Uterus (tissue), 4 donors: ENCODE measurements around the gene KRTAP10-2. TPM values are rescaled to one million over a fixed set of nuclear protein-coding genes. Genes with fewer than 3 reads are reported as not detected.

Experiments used
- DNase-seq, 2 donors: peaks; one replicate each; pipeline ENCODE4 v3.0.0-alpha.2; 2019 to 2020
- H3K27ac ChIP-seq, 2 donors: fragments of 200-600 bp; sonication (generic); 1 replicate in 1 of 2; 2 replicates in 1 of 2; pipeline ENCODE4 v1.5.1; 2016 to 2018
- H3K27me3 ChIP-seq, 2 donors: fragments of 200-600 bp; sonication (generic); one replicate each; pipeline ENCODE4 v1.5.1; 2018 to 2019; ENCODE audit warnings: control low read depth in 1 of 2
- H3K36me3 ChIP-seq, 2 donors: fragments of 200-600 bp; sonication (generic); one replicate each; pipeline ENCODE4 v1.5.1; 2019; ENCODE audit warnings: control low read depth in 1 of 2
- H3K4me1 ChIP-seq, 2 donors: fragments of 200-600 bp; sonication (generic); one replicate each; pipeline ENCODE4 v1.5.1; 2018 to 2019; ENCODE audit warnings: control low read depth in 1 of 2
- H3K4me3 ChIP-seq, 2 donors: fragments of 200-600 bp; sonication (generic); 1 replicate in 1 of 2; 2 replicates in 1 of 2; pipeline ENCODE4 v1.5.1; 2018 to 2019; ENCODE audit warnings: mild to moderate bottlenecking in 1 of 2
- H3K9me3 ChIP-seq, 2 donors: fragments of 200-600 bp; sonication (generic); one replicate each; pipeline ENCODE4 v1.5.1; 2019; ENCODE audit warnings: control low read depth in 1 of 2
- CTCF ChIP-seq, 4 experiments: fragments of 200-600 bp in 2 of 4; fragments of 450-650 bp in 2 of 4; sonication (generic) in 2 of 4; IDR thresholded peaks; one replicate each; pipeline ENCODE4 v1.5.1; 2016 to 2019; ENCODE audit warnings: antibody characterized with exemption in 4 of 4, mild to moderate bottlenecking in 2 of 4, moderate library complexity in 1 of 4
- POLR2A ChIP-seq, 2 donors: fragments of 450-650 bp; IDR thresholded peaks; one replicate each; pipeline ENCODE4 v1.6.1; 2016; ENCODE audit warnings: antibody characterized with exemption in 2 of 2, mild to moderate bottlenecking in 1 of 2, moderate library complexity in 1 of 2
- intact Hi-C: fragments of 100-400 bp; cut with DNase I; formaldehyde crosslinking; loops from one replicate; pipeline ENCODE4 v1.15.1; 2023; ENCODE audit warnings: low total_unique reads
- total RNA-seq, 4 donors: library from RNA; depleted of rRNA in 3 of 4; stranded (reverse); fragments of >200 nt in 3 of 4; gene quantifications; one replicate each; pipeline versions ENCODE4 v1.1.0 to v1.2.4, GENCODE V29; 2014 to 2023
- donor health status: DM: yes; HTN: yes; CAD: no.

Gene KRTAP10-2
- total RNA-seq, 4 donors from 2014 or later, result not detected

GRCh38 chr21:44533121-44533890, 18.0 kb downstream of the KRTAP10-2 start:
- peak; percentile 4 to 11 for DNase-seq
- no peaks in the 10 kb centered on the region for H3K36me3 ChIP-seq
- H3K27ac ChIP-seq, result no peak overlapping the region
- no peaks in the 10 kb centered on the region for H3K9me3 ChIP-seq
- intact Hi-C loops, result no loop called here
- no peaks in the 10 kb centered on the region for H3K27me3 ChIP-seq
- TF ChIP-seq POLR2A (IDR thresholded peaks at IDR 0.05), result no peak
- TF ChIP-seq CTCF (IDR thresholded peaks at IDR 0.05), result no peak
- H3K4me1 ChIP-seq, result no peaks in the 10 kb centered on the region
- H3K4me3 ChIP-seq, result no peak overlapping the region

- Histone ChIP-seq H3K27ac (no peak overlapping the region), H3K4me3 (no peak overlapping the region), H3K36me3 (no peaks in the 10 kb centered on the region), H3K9me3 (no peaks in the 10 kb centered on the region), H3K4me1 (no peaks in the 10 kb centered on the region), H3K27me3 (no peaks in the 10 kb centered on the region)
- TF ChIP-seq POLR2A (IDR thresholded peaks at IDR 0.05) (no peak), CTCF (IDR thresholded peaks at IDR 0.05) (no peak)
- intact Hi-C loops, result no loop called here
- DNase-seq, result no peak
These were observed 18.6 kb downstream of the KRTAP10-2 start for GRCh38 chr21:44532712-44533111.

- Histone ChIP-seq H3K36me3 (no peaks in the 10 kb centered on the region), H3K4me3 (no peak overlapping the region), H3K27me3 (no peaks in the 10 kb centered on the region), H3K4me1 (no peaks in the 10 kb centered on the region), H3K9me3 (no peaks in the 10 kb centered on the region), H3K27ac (no peak overlapping the region)
- intact Hi-C loops, result no loop called here
- TF ChIP-seq POLR2A (IDR thresholded peaks at IDR 0.05), result no peak
- TF ChIP-seq CTCF (IDR thresholded peaks at IDR 0.05), result no peak
- peak in 1 of 2 donors; percentile 9 for DNase-seq
These were observed 19.4 kb downstream of the KRTAP10-2 start for GRCh38 chr21:44531606-44532564.

GRCh38 chr21:44530903-44531605, 20.3 kb downstream of the KRTAP10-2 start:
- TF ChIP-seq CTCF (IDR thresholded peaks at IDR 0.05), result no peak
- TF ChIP-seq POLR2A (IDR thresholded peaks at IDR 0.05), result no peak
- Histone ChIP-seq H3K4me3 (no peak overlapping the region), H3K27ac (no peak overlapping the region), H3K27me3 (no peaks in the 10 kb centered on the region), H3K9me3 (no peaks in the 10 kb centered on the region), H3K36me3 (no peaks in the 10 kb centered on the region), H3K4me1 (no peaks in the 10 kb centered on the region)
- intact Hi-C loops, result no loop called here
- DNase-seq, result no peak
